IMR-90 (cell line): ENCODE measurements around the gene CLEC14A. TPM values are rescaled to one million over a fixed set of nuclear protein-coding genes. Genes with fewer than 3 reads are reported as not detected.

ENCODE experiments used
- ATAC-seq: fragments of 200-7000 bp; cut with Tn5 transposase; 2 replicates; pipeline ENCODE4 v1.9.1; 2020; ENCODE audit warnings: low read depth, mild to moderate bottlenecking, moderate library complexity
- BruUV-seq: library from RNA; stranded (reverse); fragments of 400-500 nt; replicated peaks from 2 replicates; lab custom pipeline; 2021; lab: Mats Ljungman, UMichigan
- CTCF ChIA-PET: fragments of 300-600 bp; formaldehyde crosslinking; extraction: SDS; loops from one replicate; lab custom pipeline; 2021; ENCODE audit warnings: antibody characterized with exemption; lab: Yijun Ruan, JAX
- POLR2A ChIA-PET: fragments of 300-600 bp; sonication (Branson Sonifier 250); formaldehyde crosslinking; loops from one replicate; lab custom pipeline; 2022; ENCODE audit warnings: antibody characterized with exemption; ENCODE audit not compliant: unreplicated experiment; lab: Charles Lee
- DNase-seq: peaks from one replicate; pipeline ENCODE4 v3.0.0; 2013
- H2AFZ ChIP-seq: replicated peaks from 2 replicates; pipeline ENCODE3; 2013; ENCODE audit warnings: low read length, mild to moderate bottlenecking; ENCODE audit not compliant: poor library complexity
- H2AK5ac ChIP-seq: 2 replicates; pipeline ENCODE4 v1.6.1; 2013; ENCODE audit warnings: low read depth, low read length, inconsistent platforms
- H2AK9ac ChIP-seq: replicated peaks from 2 replicates; pipeline ENCODE3; 2013; ENCODE audit warnings: mild to moderate bottlenecking, low read depth, low read length, moderate library complexity; ENCODE audit not compliant: poor library complexity
- H2BK120ac ChIP-seq: 2 replicates; pipeline ENCODE4 v1.6.1; 2013; ENCODE audit warnings: low read depth, low read length, inconsistent platforms
- H2BK15ac ChIP-seq: 3 replicates; pipeline ENCODE4 v1.6.1; 2013; ENCODE audit warnings: low read depth, low read length, inconsistent platforms
- H2BK20ac ChIP-seq: 2 replicates; pipeline ENCODE4 v1.6.1; 2013; ENCODE audit warnings: low read depth, mild to moderate bottlenecking, inconsistent platforms, low read length, moderate library complexity
- H2BK5ac ChIP-seq: 2 replicates; pipeline ENCODE4 v1.6.1; 2013; ENCODE audit warnings: mild to moderate bottlenecking, low read depth, low read length, inconsistent platforms; ENCODE audit not compliant: poor library complexity, severe bottlenecking
- H3K14ac ChIP-seq: replicated peaks from 2 replicates; pipeline ENCODE4 v1.6.1; 2013; ENCODE audit warnings: low read depth, low read length, inconsistent platforms
- H3K18ac ChIP-seq: 2 replicates; pipeline ENCODE4 v1.6.1; 2013; ENCODE audit warnings: low read depth, low read length, control low read depth
- H3K23ac ChIP-seq: 2 replicates; pipeline ENCODE4 v1.6.1; 2013; ENCODE audit warnings: low read depth, low read length, inconsistent platforms
- H3K27ac ChIP-seq: 2 replicates; pipeline ENCODE4 v1.5.1; 2013; ENCODE audit warnings: mild to moderate bottlenecking, control low read depth, low read length; ENCODE audit not compliant: insufficient read depth
- H3K27me3 ChIP-seq: 2 replicates; pipeline ENCODE4 v1.6.1; 2013; ENCODE audit warnings: low read length; ENCODE audit not compliant: control insufficient read depth, insufficient read depth
- H3K36me3 ChIP-seq: 2 replicates; pipeline ENCODE4 v1.6.1; 2013; ENCODE audit warnings: low read length, mixed read lengths; ENCODE audit not compliant: control insufficient read depth, insufficient read depth
- H3K4ac ChIP-seq: 2 replicates; pipeline ENCODE4 v1.6.1; 2013; ENCODE audit warnings: low read depth, low read length, inconsistent platforms
- H3K4me1 ChIP-seq: 2 replicates; pipeline ENCODE4 v1.6.1; 2013; ENCODE audit warnings: low read length, mixed read lengths; ENCODE audit not compliant: control insufficient read depth, insufficient read depth
- H3K4me2 ChIP-seq: 2 replicates; pipeline ENCODE4 v1.6.1; 2013; ENCODE audit warnings: low read depth, mild to moderate bottlenecking, control low read depth, low read length, moderate library complexity
- H3K4me3 ChIP-seq: 2 replicates; pipeline ENCODE4 v1.5.1; 2013; ENCODE audit warnings: low read depth, mild to moderate bottlenecking, control low read depth, low read length, moderate library complexity; ENCODE audit not compliant: insufficient read depth
- H3K56ac ChIP-seq: 2 replicates; pipeline ENCODE4 v1.6.1; 2013; ENCODE audit warnings: low read length, inconsistent platforms; ENCODE audit not compliant: insufficient read depth; ENCODE audit errors: extremely low read depth
- H3K79me1 ChIP-seq, 2 experiments: 2 replicates each; pipeline ENCODE4 v1.6.1; 2013; ENCODE audit warnings: low read length in 2 of 2, inconsistent platforms in 1 of 2, low read depth in 1 of 2
- H3K9ac ChIP-seq: 2 replicates; pipeline ENCODE4 v1.6.1; 2013; ENCODE audit warnings: low read depth, low read length, control low read depth
- H3K9me1 ChIP-seq: 2 replicates; pipeline ENCODE4 v1.6.1; 2013; ENCODE audit warnings: low read length, inconsistent platforms; ENCODE audit not compliant: insufficient read depth
- H3K9me3 ChIP-seq: 2 replicates; pipeline ENCODE4 v1.6.1; 2013; ENCODE audit warnings: low read length; ENCODE audit not compliant: control insufficient read depth, insufficient read depth
- H4K20me1 ChIP-seq: 2 replicates; pipeline ENCODE4 v1.6.1; 2013; ENCODE audit warnings: low read length, inconsistent platforms; ENCODE audit not compliant: insufficient read depth
- H4K5ac ChIP-seq: 2 replicates; pipeline ENCODE4 v1.6.1; 2013; ENCODE audit warnings: mild to moderate bottlenecking, low read depth, low read length, control low read depth
- H4K8ac ChIP-seq, 2 experiments: 2 replicates each; pipeline ENCODE4 v1.6.1; 2013; ENCODE audit warnings: low read depth in 2 of 2, low read length in 2 of 2, control low read depth in 1 of 2, inconsistent platforms in 1 of 2
- H4K91ac ChIP-seq: 2 replicates; pipeline ENCODE4 v1.6.1; 2013; ENCODE audit warnings: low read depth, low read length, inconsistent platforms; ENCODE audit not compliant: insufficient read depth
- ELK1 ChIP-seq: fragments of 150-350 bp; IDR thresholded peaks from 2 replicates; pipeline ENCODE4 v1.6.1; 2016; ENCODE audit warnings: low read depth, mild to moderate bottlenecking, low read length, moderate library complexity, borderline replicate concordance
- FOS ChIP-seq: fragments of 150-350 bp; IDR thresholded peaks from 2 replicates; pipeline ENCODE4 v1.6.1; 2016; ENCODE audit warnings: low read depth, low read length
- POLR2A ChIP-seq: IDR thresholded peaks from 2 replicates; pipeline ENCODE4 v1.6.1; 2012; ENCODE audit warnings: mild to moderate bottlenecking, low read depth, low read length
- RAD21 ChIP-seq: IDR thresholded peaks from 2 replicates; pipeline ENCODE4 v1.6.1; 2012; ENCODE audit warnings: low read length, improper control_type of control experiment
- RCOR1 ChIP-seq: IDR thresholded peaks from 2 replicates; pipeline ENCODE4 v1.6.1; 2012; ENCODE audit warnings: mild to moderate bottlenecking, low read length, improper control_type of control experiment; ENCODE audit not compliant: insufficient replicate concordance
- RFX5 ChIP-seq: IDR thresholded peaks from 2 replicates; pipeline ENCODE4 v1.8.0; 2012; ENCODE audit warnings: low read depth, mild to moderate bottlenecking, low read length, moderate library complexity
- SMC3 ChIP-seq: fragments of 150-350 bp; IDR thresholded peaks from 2 replicates; pipeline ENCODE4 v1.6.1; 2016; ENCODE audit warnings: low read depth, mild to moderate bottlenecking, antibody characterized with exemption, low read length, moderate library complexity
- USF2 ChIP-seq: fragments of 150-350 bp; IDR thresholded peaks from 2 replicates; pipeline ENCODE4 v1.6.1; 2017; ENCODE audit warnings: mild to moderate bottlenecking, antibody characterized with exemption, low read length, low read depth
- dilution Hi-C: fragments of 300-500 bp; cut with HindIII; formaldehyde crosslinking; loops from one replicate; pipeline ENCODE4 v1.14.3; 2018; ENCODE audit warnings: low sequenced_read_pairs; ENCODE audit not compliant: unreplicated experiment
- in situ Hi-C: fragments of 300-500 bp; cut with MboI; formaldehyde crosslinking; loops from 3 replicates; pipeline ENCODE4 v1.14.3; 2019; ENCODE audit warnings: low sequenced_read_pairs, inconsistent platforms, mixed read lengths
- intact Hi-C: fragments of 100-400 bp; cut with micrococcal nuclease; formaldehyde crosslinking; loops from 2 replicates; pipeline ENCODE4 v1.10.0; 2022
- polyA plus RNA-seq, 3 experiments: library from polyadenylated mRNA; depleted of rRNA; stranded (reverse); fragments of >200 nt; gene quantifications; 2 replicates each; pipeline ENCODE4 v1.2.3, GENCODE V29; 2012; ENCODE audit warnings: low replicate concordance in 1 of 3
- total RNA-seq: library from RNA; depleted of rRNA; stranded (reverse); fragments of >200 nt; gene quantifications from 2 replicates; pipeline ENCODE4 v1.2.3, GENCODE V29; 2012

CLEC14A gene
- total and polyA plus RNA-seq, 2 of the 4 experiments (the other 2 are of a cell fraction) = 3.0 to 6.2 TPM

- H3K23ac ChIP-seq = no peak overlapping the region
- no peaks in the 10 kb centered on the region for H3K27me3 ChIP-seq
- H3K4me3 ChIP-seq = no peak overlapping the region
- H4K91ac ChIP-seq = no peak overlapping the region
- dilution Hi-C loops (no loop called here), intact Hi-C loops (no loop called here), in situ Hi-C loops (no loop called here)
- peaks cover 6% of the 10 kb centered on the region for H3K4me1 ChIP-seq
- no peaks in the 10 kb centered on the region for H3K9me3 ChIP-seq
- no peak; the same call in 1 of the 2 replicates for ATAC-seq
- peak overlapping the region; percentile 22; the same call in 1 of the 2 replicates for H2BK20ac ChIP-seq
- H3K9ac ChIP-seq = no peak overlapping the region
- BruUV-seq = no TSS peak
- H3K4me2 ChIP-seq = no peak overlapping the region
- no peak overlapping the region; a peak in 1 of 4 replicates for H4K8ac ChIP-seq
- H3K36me3 ChIP-seq = no peaks in the 10 kb centered on the region
- no peaks in the 10 kb centered on the region for H3K79me1 ChIP-seq
- no peak overlapping the region for H2AK9ac ChIP-seq
- H3K4ac ChIP-seq = no peak overlapping the region
- no peak overlapping the region for H3K56ac ChIP-seq
- H4K20me1 ChIP-seq = no peaks in the 10 kb centered on the region
- TF ChIP-seq SMC3 (no peak), POLR2A (no peak), RCOR1 (no peak), ELK1 (no peak), RAD21 (no peak), FOS (no peak), RFX5 (no peak), USF2 (0 out of 2 replicates have a peak, but pooled peaks have one; percentile 25)
- no peak overlapping the region; the same call in 1 of the 2 replicates for H3K18ac ChIP-seq
- no peak overlapping the region for H3K14ac ChIP-seq
- ChIA-PET POLR2A (no interaction called here), CTCF (interaction anchor here (1.5 kb wide), 1 partner anchor 17 kb away, joined by 5 read pairs; no protein-coding TSS in a partner anchor)
- no peak overlapping the region for H4K5ac ChIP-seq
- H2BK5ac ChIP-seq = peak overlapping the region; percentile 72
- H2AK5ac ChIP-seq = no peak overlapping the region
- H3K9me1 ChIP-seq = no peaks in the 10 kb centered on the region; the same call in 1 of the 2 replicates
- H2BK120ac ChIP-seq = peak overlapping the region; percentile 48
- no peak for DNase-seq
- no peak overlapping the region for H3K27ac ChIP-seq
- no peak overlapping the region for H2AFZ ChIP-seq
- H2BK15ac ChIP-seq = no peak overlapping the region
These were observed 17.0 kb downstream of the CLEC14A start for GRCh38 chr14:38238878-38239277.
